ENCODE data around the gene CCND3.

The CCND3 gene

DNA sequence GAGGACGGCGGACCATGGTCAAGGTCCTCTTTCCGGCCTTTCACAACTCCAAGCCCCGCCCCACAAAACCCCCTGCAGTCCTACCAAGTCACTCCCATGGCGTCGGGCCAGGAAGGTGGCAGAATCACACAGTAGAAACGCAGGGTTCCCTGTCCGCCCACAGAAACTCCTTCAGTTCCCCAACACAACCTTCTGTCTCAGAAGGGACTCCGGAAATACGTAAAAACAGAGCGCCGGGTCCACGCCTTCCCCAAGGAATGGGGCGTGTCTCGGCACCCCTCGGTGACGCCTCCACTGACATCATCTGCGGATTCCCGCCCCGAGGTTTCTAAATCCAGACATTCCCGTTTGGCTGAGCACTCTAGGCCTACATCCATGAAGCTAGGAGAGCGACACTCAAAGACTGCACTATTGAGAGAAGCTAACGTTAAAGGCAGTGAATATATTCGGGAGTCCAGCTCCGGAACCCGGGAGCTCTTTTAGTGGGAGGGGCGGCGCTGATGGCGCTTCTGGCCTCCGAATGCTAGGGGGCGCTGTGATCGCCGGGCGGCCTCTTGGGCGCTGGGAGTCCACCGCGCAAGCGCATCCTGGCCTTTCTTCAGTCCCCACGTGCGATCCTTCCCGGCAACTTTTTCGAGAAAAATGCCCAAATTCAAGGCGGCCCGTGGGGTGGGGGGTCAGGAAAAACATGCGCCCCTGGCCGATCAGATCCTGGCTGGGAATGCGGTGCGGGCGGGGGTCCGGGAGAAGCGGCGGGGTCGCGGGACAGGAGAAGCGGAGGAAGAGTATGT lies 20.5 kb downstream of the CCND3 start, which contains the start of the genes BYSL and MED20:
TSS of gene BYSL (plus strand) at position 579 of the 791 bp plus-strand sequence. CDS start at position 643, 64 bp downstream.
TSS of gene MED20 (minus strand) at position 219 of the 791 bp plus-strand sequence. CDS start at position 98, 121 bp downstream.
- Histone ChIP-seq H3K9ac (ENCODE audit: low read length in 2 of 2) (peak within 1 kb of the TSS; percentile 88 to 99), H3K9me3 (ENCODE audit: control insufficient read depth in 2 of 2, low read length in 2 of 2) (no peaks in the 10 kb centered on the region), H3K27me3 (ENCODE audit: control insufficient read depth in 1 of 2, insufficient read depth in 2 of 2, low read length in 2 of 2) (no peaks in the 10 kb centered on the region), H3K4me1 (ENCODE audit: control insufficient read depth, insufficient read depth, low read length) (peaks cover 20% of the 10 kb centered on the region), H3K4me3 (ENCODE audit: low read length in 2 of 2) (peak within 1 kb of the TSS; percentile 98 to 99), H3K36me3 (ENCODE audit: control insufficient read depth in 2 of 2, insufficient read depth in 2 of 2, low read length in 2 of 2) (peaks cover 2 to 3% of the 10 kb centered on the region in 2 donors), H3K27ac (ENCODE audit: low read length) (peak within 1 kb of the TSS; percentile 98)

- no peak overlapping the region for H3K4me3 ChIP-seq (ENCODE audit: low read length in 2 of 2)
- H3K4me1 ChIP-seq (ENCODE audit: control insufficient read depth, insufficient read depth, low read length) = peaks cover 20% of the 10 kb centered on the region
- no peaks in the 10 kb centered on the region for H3K9me3 ChIP-seq (ENCODE audit: control insufficient read depth in 2 of 2, low read length in 2 of 2)
- H3K27me3 ChIP-seq (ENCODE audit: control insufficient read depth in 1 of 2, insufficient read depth in 2 of 2, low read length in 2 of 2) = no peaks in the 10 kb centered on the region
- no peak overlapping the region for H3K9ac ChIP-seq (ENCODE audit: low read length in 2 of 2)
- H3K27ac ChIP-seq (ENCODE audit: low read length) = no peak overlapping the region
- peaks cover 13 to 27% of the 10 kb centered on the region in 2 donors for H3K36me3 ChIP-seq (ENCODE audit: control insufficient read depth in 2 of 2, insufficient read depth in 2 of 2, low read length in 2 of 2)
Observed at GRCh38 chr6:41917528-41917927, 24.1 kb downstream of the CCND3 start.

- H3K27ac ChIP-seq (ENCODE audit: low read length) = no peak overlapping the region
- H3K9me3 ChIP-seq (ENCODE audit: control insufficient read depth in 2 of 2, low read length in 2 of 2) = no peaks in the 10 kb centered on the region
- H3K4me3 ChIP-seq (ENCODE audit: low read length in 2 of 2) = no peak overlapping the region
- H3K9ac ChIP-seq (ENCODE audit: low read length in 2 of 2) = no peak overlapping the region
- no peaks in the 10 kb centered on the region for H3K27me3 ChIP-seq (ENCODE audit: control insufficient read depth in 1 of 2, insufficient read depth in 2 of 2, low read length in 2 of 2)
- H3K36me3 ChIP-seq (ENCODE audit: control insufficient read depth in 2 of 2, insufficient read depth in 2 of 2, low read length in 2 of 2) = peaks cover 13 to 27% of the 10 kb centered on the region in 2 donors
- peaks cover 5% of the 10 kb centered on the region for H3K4me1 ChIP-seq (ENCODE audit: control insufficient read depth, insufficient read depth, low read length)
Observed at GRCh38 chr6:41914869-41915530, 26.6 kb downstream of the CCND3 start.

DNA sequence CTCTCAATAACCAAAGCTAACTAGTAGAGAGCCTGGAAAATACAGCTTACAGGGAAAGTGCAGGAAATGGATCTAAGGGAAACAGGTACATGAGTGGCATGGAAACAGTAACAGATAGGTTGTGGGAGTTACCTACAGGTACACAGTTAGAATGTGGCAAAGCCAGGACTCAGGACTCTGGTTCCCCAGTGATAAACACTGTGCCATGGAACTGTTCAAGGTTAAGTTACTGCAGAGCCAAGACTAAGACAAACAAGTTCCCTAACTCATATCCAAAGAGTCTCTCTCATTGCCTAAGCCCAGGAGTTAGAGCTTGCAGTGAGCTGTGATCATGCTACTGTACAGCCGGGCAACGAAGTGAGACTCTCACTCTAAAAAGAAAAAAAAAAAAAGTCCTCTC lies 27.3 kb downstream of the CCND3 start:
- H3K9ac ChIP-seq (ENCODE audit: low read length in 2 of 2) = no peak overlapping the region
- H3K27ac ChIP-seq (ENCODE audit: low read length) = no peak overlapping the region
- H3K9me3 ChIP-seq (ENCODE audit: control insufficient read depth in 2 of 2, low read length in 2 of 2) = no peaks in the 10 kb centered on the region
- no peaks in the 10 kb centered on the region for H3K4me1 ChIP-seq (ENCODE audit: control insufficient read depth, insufficient read depth, low read length)
- peaks cover 13 to 27% of the 10 kb centered on the region in 2 donors for H3K36me3 ChIP-seq (ENCODE audit: control insufficient read depth in 2 of 2, insufficient read depth in 2 of 2, low read length in 2 of 2)
- H3K27me3 ChIP-seq (ENCODE audit: control insufficient read depth in 1 of 2, insufficient read depth in 2 of 2, low read length in 2 of 2) = no peaks in the 10 kb centered on the region
- H3K4me3 ChIP-seq (ENCODE audit: low read length in 2 of 2) = no peak overlapping the region

- Histone ChIP-seq H3K4me1 (ENCODE audit: control insufficient read depth, insufficient read depth, low read length) (no peaks in the 10 kb centered on the region), H3K4me3 (ENCODE audit: low read length in 2 of 2) (no peak overlapping the region), H3K27ac (ENCODE audit: low read length) (no peak overlapping the region), H3K9me3 (ENCODE audit: control insufficient read depth in 2 of 2, low read length in 2 of 2) (no peaks in the 10 kb centered on the region), H3K9ac (ENCODE audit: low read length in 2 of 2) (no peak overlapping the region), H3K36me3 (ENCODE audit: control insufficient read depth in 2 of 2, insufficient read depth in 2 of 2, low read length in 2 of 2) (peaks cover 30 to 47% of the 10 kb centered on the region in 2 donors), H3K27me3 (ENCODE audit: control insufficient read depth in 1 of 2, insufficient read depth in 2 of 2, low read length in 2 of 2) (no peaks in the 10 kb centered on the region)
Observed at GRCh38 chr6:41909727-41910126, 31.9 kb downstream of the CCND3 start.

GRCh38 chr6:41901882-41902519 lies 39.6 kb downstream of the CCND3 start:
- no peaks in the 10 kb centered on the region for H3K9me3 ChIP-seq (ENCODE audit: control insufficient read depth in 2 of 2, low read length in 2 of 2)
- no peaks in the 10 kb centered on the region for H3K4me1 ChIP-seq (ENCODE audit: control insufficient read depth, insufficient read depth, low read length)
- H3K27ac ChIP-seq (ENCODE audit: low read length) = no peak overlapping the region
- H3K27me3 ChIP-seq (ENCODE audit: control insufficient read depth in 1 of 2, insufficient read depth in 2 of 2, low read length in 2 of 2) = no peaks in the 10 kb centered on the region
- peaks cover 20 to 26% of the 10 kb centered on the region in 2 donors for H3K36me3 ChIP-seq (ENCODE audit: control insufficient read depth in 2 of 2, insufficient read depth in 2 of 2, low read length in 2 of 2)
- H3K9ac ChIP-seq (ENCODE audit: low read length in 2 of 2) = no peak overlapping the region
- H3K4me3 ChIP-seq (ENCODE audit: low read length in 2 of 2) = no peak overlapping the region

DNA sequence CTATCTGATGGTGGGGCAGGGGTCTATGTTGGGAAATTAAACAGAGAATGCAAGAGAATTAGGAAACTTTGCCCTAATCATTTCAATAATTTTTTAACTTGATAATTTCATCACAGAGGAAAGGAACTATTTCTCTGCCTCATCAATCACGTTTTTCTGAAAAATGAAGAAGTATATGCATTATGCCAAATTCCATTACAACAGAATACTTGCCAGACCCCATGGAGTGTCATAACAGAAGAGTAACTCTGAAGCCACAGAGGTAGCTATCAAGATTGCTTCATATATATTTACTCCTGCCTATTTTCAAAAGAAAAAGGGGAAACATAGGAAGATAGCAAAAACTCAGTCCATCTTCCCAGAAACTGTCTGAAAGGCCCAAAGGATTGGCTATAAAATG lies 40.7 kb downstream of the CCND3 start:
- H3K36me3 ChIP-seq (ENCODE audit: control insufficient read depth in 2 of 2, insufficient read depth in 2 of 2, low read length in 2 of 2) = peaks cover 10 to 15% of the 10 kb centered on the region in 2 donors
- H3K9ac ChIP-seq (ENCODE audit: low read length in 2 of 2) = no peak overlapping the region
- no peaks in the 10 kb centered on the region for H3K9me3 ChIP-seq (ENCODE audit: control insufficient read depth in 2 of 2, low read length in 2 of 2)
- H3K4me3 ChIP-seq (ENCODE audit: low read length in 2 of 2) = no peak overlapping the region
- no peak overlapping the region for H3K27ac ChIP-seq (ENCODE audit: low read length)
- H3K27me3 ChIP-seq (ENCODE audit: control insufficient read depth in 1 of 2, insufficient read depth in 2 of 2, low read length in 2 of 2) = no peaks in the 10 kb centered on the region
- H3K4me1 ChIP-seq (ENCODE audit: control insufficient read depth, insufficient read depth, low read length) = peaks cover 5% of the 10 kb centered on the region

GRCh38 chr6:41896281-41896680 lies 45.3 kb downstream of the CCND3 start:
- Histone ChIP-seq H3K4me1 (ENCODE audit: control insufficient read depth, insufficient read depth, low read length) (peaks cover 13% of the 10 kb centered on the region), H3K36me3 (ENCODE audit: control insufficient read depth in 2 of 2, insufficient read depth in 2 of 2, low read length in 2 of 2) (no peaks in the 10 kb centered on the region), H3K27ac (ENCODE audit: low read length) (no peak overlapping the region), H3K27me3 (ENCODE audit: control insufficient read depth in 1 of 2, insufficient read depth in 2 of 2, low read length in 2 of 2) (no peaks in the 10 kb centered on the region), H3K9ac (ENCODE audit: low read length in 2 of 2) (peak overlapping the region in 1 of 2 donors; percentile 59), H3K4me3 (ENCODE audit: low read length in 2 of 2) (peak overlapping the region; percentile 59 to 85), H3K9me3 (ENCODE audit: control insufficient read depth in 2 of 2, low read length in 2 of 2) (no peaks in the 10 kb centered on the region)

DNA sequence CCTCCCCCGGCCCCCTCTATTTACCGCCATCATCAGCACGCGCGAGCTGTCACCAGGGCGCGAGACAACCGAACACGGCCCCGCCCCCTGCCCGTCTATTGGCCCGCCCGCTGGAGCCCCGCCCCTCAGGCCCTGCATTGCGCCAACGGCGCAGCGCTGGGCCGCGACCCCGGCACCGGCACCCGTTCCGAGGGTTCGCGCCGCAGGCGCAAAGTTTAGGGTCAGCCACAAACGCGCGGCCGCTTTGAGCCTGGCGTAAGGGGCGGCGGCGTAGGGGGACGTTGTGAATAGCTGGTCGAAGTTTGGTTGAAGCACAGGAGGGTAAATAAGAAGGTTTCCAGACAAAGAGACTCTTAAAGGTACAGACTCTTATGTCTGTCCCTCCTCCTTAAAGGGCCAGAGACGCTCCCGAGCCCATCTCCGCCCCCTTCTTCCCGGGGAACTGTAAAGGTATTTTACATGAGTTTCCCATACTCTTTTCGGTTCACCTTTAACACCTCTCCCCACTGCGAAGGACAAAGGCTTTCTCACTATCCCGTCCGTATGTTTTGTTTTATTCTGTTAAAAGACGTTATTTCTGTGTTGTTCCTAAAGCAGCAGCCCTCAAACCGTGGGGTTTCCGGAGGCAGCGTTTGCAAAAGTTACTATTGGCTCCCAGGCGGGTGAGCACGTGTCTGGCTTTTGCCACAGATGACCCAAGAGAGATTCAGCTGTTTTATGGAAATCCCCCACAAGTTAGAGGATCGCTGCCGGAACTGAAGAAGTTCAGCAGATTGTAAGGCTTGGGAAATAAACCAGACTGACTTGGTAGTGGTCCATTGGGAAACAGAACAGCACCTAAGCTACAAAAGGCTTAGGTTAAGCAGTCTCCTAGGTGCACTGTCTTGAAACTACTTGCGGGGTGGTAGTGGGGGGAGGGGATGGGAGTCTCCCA lies 46.0 kb downstream of the CCND3 start, which contains the start of gene USP49:
TSS of gene USP49 (minus strand) at position 76 of the 934 bp plus-strand sequence. CDS start 88,392 bp downstream, outside the sequence.
- Histone ChIP-seq H3K9ac (ENCODE audit: low read length in 2 of 2) (peak within 1 kb of the TSS; percentile 59 to 79), H3K4me3 (ENCODE audit: low read length in 2 of 2) (peak within 1 kb of the TSS; percentile 59 to 85)

More for the DNA sequence above, 46.0 kb downstream of the CCND3 start, which contains the start of gene USP49:
- H3K9me3 ChIP-seq (ENCODE audit: control insufficient read depth in 2 of 2, low read length in 2 of 2) = no peaks in the 10 kb centered on the region
- no peaks in the 10 kb centered on the region for H3K27me3 ChIP-seq (ENCODE audit: control insufficient read depth in 1 of 2, insufficient read depth in 2 of 2, low read length in 2 of 2)
- H3K27ac ChIP-seq (ENCODE audit: low read length) = peak within 1 kb of the TSS; percentile 67
- no peaks in the 10 kb centered on the region for H3K36me3 ChIP-seq (ENCODE audit: control insufficient read depth in 2 of 2, insufficient read depth in 2 of 2, low read length in 2 of 2)
- peaks cover 13% of the 10 kb centered on the region for H3K4me1 ChIP-seq (ENCODE audit: control insufficient read depth, insufficient read depth, low read length)

Measured in stomach smooth muscle (tissue), 2 donors.